ENCODE measurements around the gene SLC25A48. TPM values are rescaled to one million over a fixed set of nuclear protein-coding genes. Genes with fewer than 3 reads are reported as not detected.

The SLC25A48 gene
- polyA plus RNA-seq, 1 donor (not counting 4 experiments of a cell fraction or from before 2014, with no cell fraction given): not detected

DNA sequence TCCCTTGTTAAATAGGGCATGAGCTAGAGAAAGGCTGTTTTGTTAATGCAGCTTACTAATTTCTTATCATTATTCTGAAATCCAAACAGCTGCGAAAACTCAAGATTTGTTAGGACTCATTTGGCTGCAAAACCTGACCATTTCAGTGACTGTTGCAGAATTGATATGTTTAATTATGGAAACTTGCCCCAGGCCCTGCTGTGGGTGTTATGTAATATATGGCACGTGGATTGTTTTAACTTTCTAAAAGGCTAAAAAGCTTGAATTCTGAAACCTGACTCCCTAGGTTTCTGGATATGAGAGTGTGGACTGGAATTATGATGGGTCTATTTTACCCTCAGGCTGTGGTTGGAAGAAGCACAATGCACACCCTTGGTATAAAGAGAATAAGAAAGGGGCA, 56.8 kb downstream of the SLC25A48 start:
- Histone ChIP-seq H3K9me3 (ENCODE audit: control insufficient read depth, low read depth, low read length) (no peaks in the 10 kb centered on the region), H3K27ac (ENCODE audit: control insufficient read depth, insufficient read depth, low read length) (no peak overlapping the region), H3K4me3 (ENCODE audit: control insufficient read depth in 2 of 3, extremely low read depth in 1 of 3, insufficient read depth in 2 of 3, low read depth in 1 of 3, low read length in 3 of 3) (no peak overlapping the region), H3K79me2 (ENCODE audit: control insufficient read depth, insufficient read depth, low read length) (no peaks in the 10 kb centered on the region), H3K4me1 (ENCODE audit: control insufficient read depth, extremely low read depth, insufficient read depth, low read length) (no peaks in the 10 kb centered on the region), H2AFZ (ENCODE audit: control insufficient read depth, low read length) (no peak overlapping the region), H3K9me1 (ENCODE audit: control insufficient read depth, extremely low read depth, insufficient read depth, low read length) (no peaks in the 10 kb centered on the region), H3K27me3 (ENCODE audit: control insufficient read depth, extremely low read depth, insufficient read depth, low read length) (no peaks in the 10 kb centered on the region), H3K36me3 (ENCODE audit: control insufficient read depth in 2 of 2, extremely low read depth in 1 of 2, insufficient read depth in 2 of 2, low read length in 2 of 2) (no peaks in the 10 kb centered on the region), H3K4me2 (ENCODE audit: control insufficient read depth, extremely low read depth, insufficient read depth, low read depth, low read length) (no peak overlapping the region), H3K9ac (ENCODE audit: control insufficient read depth, extremely low read depth, insufficient read depth, low read length) (no peak overlapping the region), H4K20me1 (ENCODE audit: control insufficient read depth, extremely low read depth, insufficient read depth, low read length) (no peaks in the 10 kb centered on the region)
- no peak for DNase-seq (ENCODE audit: low read depth, low spot score)
- FAIRE-seq: no peak
- TF ChIP-seq EZH2 (IDR thresholded peaks at IDR 0.05; ENCODE audit: low read length) (no peak), CTCF (optimal IDR thresholded peaks at IDR 0.05 in 1 of 3, IDR thresholded peaks at IDR 0.05 in 1 of 3, conservative IDR thresholded peaks at IDR 0.05 in 1 of 3; ENCODE audit: extremely low read depth in 1 of 3, insufficient read depth in 2 of 3, low read length in 3 of 3) (no peak)
- dilution Hi-C loops (cut with MboI; ENCODE audit: extremely low pct_ligation_motif_present, low sequenced_read_pairs): no loop called here

DNA sequence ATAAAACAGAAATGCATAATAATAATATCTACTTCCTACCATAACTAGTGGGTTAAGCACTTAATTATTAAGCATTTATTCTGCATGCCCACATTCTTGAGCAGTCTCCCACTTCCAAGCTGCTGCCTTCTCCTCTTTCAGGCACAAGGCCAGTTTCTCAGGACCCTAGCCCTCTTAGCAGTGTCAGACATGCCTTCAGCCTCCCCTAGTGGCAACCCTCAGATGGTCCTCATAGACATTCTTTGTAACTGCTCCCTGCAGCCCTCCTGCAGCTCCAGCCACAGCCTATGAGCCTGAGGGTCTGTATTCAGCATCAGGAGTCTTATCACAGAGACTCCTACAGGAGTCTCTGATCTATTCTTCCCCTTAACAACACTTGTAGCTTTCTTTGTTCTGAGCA, 57.3 kb downstream of the SLC25A48 start:
- Histone ChIP-seq H3K79me2 (ENCODE audit: control insufficient read depth, insufficient read depth, low read length) (no peaks in the 10 kb centered on the region), H3K27me3 (ENCODE audit: control insufficient read depth, extremely low read depth, insufficient read depth, low read length) (no peaks in the 10 kb centered on the region), H3K9me1 (ENCODE audit: control insufficient read depth, extremely low read depth, insufficient read depth, low read length) (no peaks in the 10 kb centered on the region), H3K4me3 (ENCODE audit: control insufficient read depth in 2 of 3, extremely low read depth in 1 of 3, insufficient read depth in 2 of 3, low read depth in 1 of 3, low read length in 3 of 3) (no peak overlapping the region), H2AFZ (ENCODE audit: control insufficient read depth, low read length) (no peak overlapping the region), H3K4me2 (ENCODE audit: control insufficient read depth, extremely low read depth, insufficient read depth, low read depth, low read length) (no peak overlapping the region), H3K4me1 (ENCODE audit: control insufficient read depth, extremely low read depth, insufficient read depth, low read length) (no peaks in the 10 kb centered on the region), H3K27ac (ENCODE audit: control insufficient read depth, insufficient read depth, low read length) (no peak overlapping the region), H4K20me1 (ENCODE audit: control insufficient read depth, extremely low read depth, insufficient read depth, low read length) (no peaks in the 10 kb centered on the region), H3K36me3 (ENCODE audit: control insufficient read depth in 2 of 2, extremely low read depth in 1 of 2, insufficient read depth in 2 of 2, low read length in 2 of 2) (no peaks in the 10 kb centered on the region), H3K9ac (ENCODE audit: control insufficient read depth, extremely low read depth, insufficient read depth, low read length) (no peak overlapping the region), H3K9me3 (ENCODE audit: control insufficient read depth, low read depth, low read length) (no peaks in the 10 kb centered on the region)
- DNase-seq (ENCODE audit: low read depth, low spot score) (no peak), FAIRE-seq (no peak)
- dilution Hi-C loops (cut with MboI; ENCODE audit: extremely low pct_ligation_motif_present, low sequenced_read_pairs): no loop called here
- peak in 2 of 3 experiments; percentile 9 to 23 for TF ChIP-seq CTCF (optimal IDR thresholded peaks at IDR 0.05 in 1 of 3, IDR thresholded peaks at IDR 0.05 in 1 of 3, conservative IDR thresholded peaks at IDR 0.05 in 1 of 3; ENCODE audit: extremely low read depth in 1 of 3, insufficient read depth in 2 of 3, low read length in 3 of 3)
- no peak for TF ChIP-seq EZH2 (IDR thresholded peaks at IDR 0.05; ENCODE audit: low read length)

All from keratinocyte (primary cell).